GM21723 (cell line): Measurements from ENCODE around the gene STARD13.
"Not testable (repeated sequence)": the region's sequence is repeated elsewhere in the genome, so short reads cannot be mapped to it uniquely, and the experiment has no call there.

Source experiments
- ATAC-seq: cut with Tn5 transposase; IDR thresholded peaks from one replicate; pipeline ENCODE4 v1.9.1; 2021; ENCODE audit warnings: mild to moderate bottlenecking, moderate library complexity; ENCODE audit not compliant: unreplicated experiment

The STARD13 gene

GRCh38 chr13:33260168-33261098, 25.1 kb downstream of the STARD13 start:
- no peak for ATAC-seq

GRCh38 chr13:33259296-33259695, 26.3 kb downstream of the STARD13 start:
- ATAC-seq = no peak

DNA sequence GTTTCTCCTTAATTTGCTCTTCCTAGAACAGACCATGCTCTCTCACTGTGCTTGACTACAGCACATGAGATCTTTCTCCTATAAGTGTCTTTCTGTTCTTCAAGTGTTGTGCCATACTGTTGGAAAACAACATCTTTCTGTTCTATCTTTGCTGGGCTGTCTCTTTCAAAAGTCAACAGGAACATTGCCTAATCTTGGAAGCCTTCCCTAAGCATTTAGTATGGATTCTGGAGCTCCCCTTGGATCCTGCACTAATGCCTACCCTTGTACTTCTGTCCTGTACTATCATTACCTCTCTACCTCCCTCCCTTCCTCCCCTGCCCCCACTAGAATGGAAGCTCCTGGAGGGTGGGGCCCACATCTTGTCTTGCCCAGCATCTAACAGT, 26.8 kb downstream of the STARD13 start:
- ATAC-seq = no peak

DNA sequence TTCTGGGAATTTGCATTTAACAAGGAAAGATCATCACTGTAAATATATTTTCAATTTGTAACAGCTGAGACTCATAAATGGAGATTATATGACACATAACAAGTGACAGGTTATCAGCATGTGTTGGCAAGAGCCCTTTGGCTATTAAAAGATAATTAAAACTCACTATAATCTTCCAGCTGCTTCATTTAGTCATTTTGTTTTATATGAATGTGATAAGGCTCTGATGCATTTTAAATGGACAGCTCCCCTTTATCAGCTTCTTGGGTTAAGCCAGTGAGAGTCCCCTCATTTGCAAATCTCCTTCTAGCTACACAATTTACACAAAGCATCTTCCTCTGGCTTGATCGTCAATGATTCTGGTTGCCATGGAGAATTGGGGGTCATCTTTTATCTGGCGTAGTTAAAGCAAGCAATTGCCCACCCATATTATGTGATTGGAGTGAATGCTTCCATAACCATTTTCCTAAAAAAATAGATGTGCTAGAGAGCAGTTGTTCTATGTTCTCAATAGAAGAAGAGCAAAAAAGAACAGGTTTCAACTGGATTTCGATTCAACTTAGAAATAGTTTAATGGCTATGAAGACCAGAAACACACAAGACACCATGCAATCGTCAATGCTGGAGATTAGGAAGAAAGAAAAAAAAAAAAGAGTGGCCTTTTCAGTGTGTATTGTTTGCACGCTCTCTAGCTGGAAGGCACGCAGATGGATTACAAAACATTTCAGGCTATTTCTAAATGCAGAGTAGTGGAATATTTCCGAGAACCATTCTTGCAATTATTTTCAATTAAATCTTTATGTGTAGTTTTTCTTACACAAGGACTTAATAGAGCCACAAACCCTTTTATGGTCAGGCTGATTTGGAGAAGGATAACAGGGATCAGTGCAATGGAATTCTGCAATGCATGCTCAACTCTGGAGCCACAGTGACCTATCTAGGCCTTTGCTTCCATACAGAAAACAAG, 27.4 kb downstream of the STARD13 start:
- ATAC-seq = no peak

DNA sequence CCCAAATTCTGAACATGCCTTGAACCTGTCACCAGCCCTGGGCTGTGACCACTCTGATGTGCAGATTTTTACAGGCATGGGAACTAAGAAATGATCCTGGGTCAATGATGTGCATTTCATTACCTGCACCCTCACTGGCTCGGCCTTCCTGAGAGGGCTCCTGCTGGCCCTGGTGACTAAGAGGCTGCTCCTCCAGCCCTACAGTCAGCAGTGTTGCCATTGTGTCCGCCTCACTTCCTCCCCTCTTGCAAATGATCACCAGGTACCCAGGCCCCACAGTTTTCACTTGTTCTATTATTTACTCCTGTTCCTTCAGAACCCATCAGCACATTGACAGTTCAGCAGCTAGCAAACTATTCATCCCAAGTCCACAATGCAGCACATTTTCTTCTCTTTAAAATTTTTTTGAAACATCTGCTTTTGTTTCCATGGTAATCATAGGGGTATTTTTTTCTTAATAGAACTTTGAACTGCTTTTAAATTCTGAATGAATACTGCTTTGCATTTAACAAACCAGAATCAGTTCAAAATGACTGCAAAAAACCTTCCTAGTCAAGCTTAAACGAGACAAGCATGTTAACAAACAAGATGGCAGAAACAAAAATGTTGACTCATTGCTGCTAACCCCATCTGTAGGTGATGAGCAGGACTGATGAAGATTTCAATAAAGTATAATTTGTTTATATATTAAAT, 29.3 kb downstream of the STARD13 start:
- no peak for ATAC-seq

- ATAC-seq = no peak
Observed at GRCh38 chr13:33252135-33252534, 33.4 kb downstream of the STARD13 start.

DNA sequence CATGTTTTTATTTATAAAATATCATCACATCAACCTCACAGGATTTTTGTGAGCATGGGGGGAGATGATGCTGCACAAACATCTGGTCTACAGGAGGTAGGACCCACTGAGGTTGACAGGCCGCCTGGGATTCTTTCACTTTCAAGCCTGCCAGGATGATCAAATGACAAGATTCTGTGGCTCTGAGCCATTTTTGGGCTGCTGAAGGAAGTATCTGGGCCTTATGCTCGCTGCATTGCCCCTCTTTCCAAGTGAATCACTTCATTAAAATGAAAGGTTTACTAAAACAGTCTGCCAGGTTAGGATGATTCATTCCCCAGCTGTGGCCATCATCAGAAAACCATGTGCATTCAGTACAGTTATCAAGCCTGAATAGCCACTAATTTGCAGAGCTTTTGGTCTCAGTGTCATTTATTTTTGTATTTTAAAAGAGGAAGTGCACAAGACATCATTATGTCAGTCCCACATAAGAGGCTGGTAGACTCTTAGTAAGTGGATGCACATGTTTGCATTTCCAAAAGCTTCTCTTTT, 34.4 kb downstream of the STARD13 start:
- ATAC-seq = peak; percentile 84

DNA sequence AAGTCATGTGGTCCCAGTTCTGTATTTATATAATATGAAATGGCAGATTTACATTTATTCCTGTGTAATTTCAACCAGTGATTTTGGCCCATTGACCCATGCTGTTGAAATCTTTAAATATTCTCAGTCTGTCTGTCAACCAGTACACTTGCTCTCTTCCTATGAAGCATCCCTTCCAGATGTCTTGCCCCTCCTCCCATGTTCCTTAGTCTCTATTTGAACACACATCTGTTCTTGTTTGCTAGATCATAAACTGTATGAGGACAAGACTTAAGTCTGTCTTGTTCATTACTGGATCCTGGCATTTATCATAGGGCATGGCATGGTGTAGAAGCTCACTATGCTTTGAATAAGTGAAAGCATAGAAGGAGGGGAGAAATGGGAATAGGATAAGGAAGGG, 34.9 kb downstream of the STARD13 start:
- ATAC-seq = no peak

DNA sequence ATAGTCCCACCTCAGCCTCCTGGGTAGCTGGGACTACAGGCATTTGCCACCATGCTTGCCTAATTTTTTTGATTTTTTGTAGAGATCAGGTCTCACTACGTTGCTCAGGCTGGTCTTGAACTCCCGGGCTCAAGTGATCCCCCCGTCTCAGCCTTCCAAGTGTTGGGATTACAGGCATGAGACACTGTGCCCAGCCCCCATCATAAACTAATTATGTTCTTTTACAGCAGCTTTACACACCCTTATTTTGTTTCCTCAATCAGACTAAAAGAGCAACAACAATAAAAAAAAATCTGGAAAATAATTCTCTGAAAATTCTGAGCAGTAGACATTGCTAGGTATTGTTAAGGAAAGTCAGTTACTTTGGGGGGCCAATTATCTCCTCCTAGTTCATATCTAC, 35.7 kb downstream of the STARD13 start:
- no peak for ATAC-seq

- ATAC-seq = no peak
Observed at GRCh38 chr13:33249066-33249465, 36.5 kb downstream of the STARD13 start.

- ATAC-seq = no peak
Observed at GRCh38 chr13:33245505-33246158, 39.9 kb downstream of the STARD13 start.

GRCh38 chr13:33244907-33245287, 40.7 kb downstream of the STARD13 start:
- no peak for ATAC-seq

DNA sequence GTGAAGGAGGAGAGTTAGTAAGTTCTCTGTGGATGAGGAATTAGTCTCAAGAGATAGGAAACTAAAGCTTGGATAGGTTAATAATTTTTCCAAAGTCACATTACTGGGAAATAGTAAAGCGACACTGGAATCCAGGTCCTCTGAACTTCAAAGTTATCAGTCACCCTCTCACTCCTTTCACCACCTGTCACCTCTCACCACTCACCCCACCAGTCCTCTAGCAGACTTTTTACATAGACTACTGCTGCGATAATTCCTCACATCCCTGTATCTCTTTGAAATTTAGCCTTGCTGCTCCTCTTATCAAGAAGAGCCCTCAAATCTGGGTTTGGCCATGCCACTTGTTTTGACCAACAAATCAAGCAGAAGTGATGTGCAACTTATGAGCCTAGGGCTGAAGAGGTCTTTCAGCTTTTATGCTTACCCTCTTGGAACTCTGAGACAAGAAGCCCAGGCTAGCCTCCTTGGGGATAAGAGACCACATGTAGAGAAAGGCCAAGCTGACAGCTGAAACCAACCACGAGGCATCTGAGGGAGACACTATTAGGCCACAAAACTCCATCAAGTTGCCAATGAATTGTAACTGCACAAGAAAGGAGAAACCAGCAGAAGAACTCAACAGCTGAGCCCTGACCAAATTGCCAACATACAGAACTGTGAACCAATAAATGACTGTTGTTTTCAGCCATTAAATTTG, 41.2 kb downstream of the STARD13 start:
- ATAC-seq = no peak

- no peak for ATAC-seq
Observed at GRCh38 chr13:33242984-33243617, 42.5 kb downstream of the STARD13 start.

DNA sequence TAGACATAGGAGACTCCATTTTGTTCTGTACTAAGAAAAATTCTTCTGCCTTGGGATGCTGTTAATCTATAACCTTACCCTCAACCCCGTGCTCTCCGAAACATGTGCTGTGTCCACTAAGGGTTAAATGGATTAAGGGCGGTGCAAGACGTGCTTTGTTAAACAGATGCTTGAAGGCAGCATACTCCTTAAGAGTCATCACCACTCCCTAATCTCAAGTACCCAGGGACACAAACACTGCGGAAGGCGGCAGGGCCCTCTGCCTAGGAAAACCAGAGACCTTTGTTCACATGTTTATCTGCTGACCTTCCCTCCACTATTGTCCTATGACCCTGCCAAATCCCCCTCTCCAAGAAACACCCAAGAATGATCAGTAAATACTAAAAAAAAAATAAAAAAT, 43.2 kb downstream of the STARD13 start:
- not testable (repeated sequence) for ATAC-seq

GRCh38 chr13:33236021-33236420, 49.5 kb downstream of the STARD13 start:
- ATAC-seq = no peak

- no peak for ATAC-seq
Observed at GRCh38 chr13:33235564-33235963, 50.0 kb downstream of the STARD13 start.

DNA sequence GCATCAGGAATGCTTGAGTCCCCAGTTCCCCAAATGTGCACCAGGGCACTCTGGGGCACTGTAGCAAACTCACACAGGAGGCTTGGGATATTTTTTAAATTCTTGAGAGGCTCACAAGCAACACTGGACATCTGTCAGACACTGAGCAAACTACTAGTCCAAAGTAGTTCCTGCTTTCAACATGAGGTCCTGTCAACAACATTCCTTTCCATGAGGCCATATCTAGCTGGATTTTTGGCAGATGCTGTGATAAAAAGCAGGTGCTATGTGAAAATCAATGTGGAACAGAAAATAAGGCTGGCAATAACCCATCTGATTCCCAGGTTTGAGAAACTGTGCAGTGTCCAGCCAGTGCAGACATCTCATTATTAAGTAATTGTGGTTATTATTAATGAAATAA, 50.5 kb downstream of the STARD13 start:
- no peak for ATAC-seq

DNA sequence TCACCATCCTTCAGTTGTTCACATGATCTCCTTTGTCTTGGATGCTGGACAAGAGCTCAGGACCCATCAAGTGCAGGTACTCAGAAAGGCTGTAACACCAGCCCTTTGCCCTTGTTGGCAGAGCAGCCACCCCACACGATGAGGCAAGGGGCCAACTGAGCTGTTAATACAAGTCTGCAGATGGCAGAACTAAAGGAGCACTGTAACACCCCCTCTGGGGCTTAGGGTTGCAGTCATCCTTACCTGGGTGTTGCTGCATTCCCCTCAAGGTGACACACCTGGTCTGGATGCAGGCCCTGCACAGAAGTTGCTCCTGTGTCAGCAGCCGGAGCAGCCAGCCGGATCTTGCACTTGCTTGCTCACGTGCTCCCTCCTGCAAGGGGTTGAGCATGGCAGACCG, 52.0 kb downstream of the STARD13 start:
- ATAC-seq = no peak
